Heart left ventricle (tissue), 13 donors: ENCODE results near the gene WBP11.

Source experiments
- POLR2A ChIP-seq, 2 donors: fragments of 450-650 bp; IDR thresholded peaks; one replicate each; pipeline ENCODE4 v1.6.1; 2017; ENCODE audit warnings: antibody characterized with exemption in 2 of 2, mild to moderate bottlenecking in 2 of 2, moderate library complexity in 2 of 2
- TF ChIP-seq, protein P1 (sequence below), 12 donors: fragments of 200-600 bp; sonication (generic) in 4 of 12; IDR thresholded peaks; one replicate each; pipeline versions ENCODE4 v1.5.0 to v1.8.0; 2018 to 2022; ENCODE audit warnings: antibody characterized with exemption in 12 of 12, mild to moderate bottlenecking in 5 of 12
- donor health status: ischemic (EF 13 %, LVEDD 7.1; RV severe dilation, severe dysfunction).
- donor health status: DM: no; HTN: yes; CAD: no.
- donor health status: DM: no; HTN: no; CAD: no.
- donor health status: ischemic (EF 25% LVEDD 6.9; RV normal size, moderate dysfunction).
- donor health status: ischemic (EF 25% LVEDD 5.7; RV mildly dilated, moderate dysfunction).
- donor health status: ischemic (EF 35%, LVEDD 5.7; RV mildly dilated, moderate dysfunction).
- donor health status: nonischemic (EF 11% LVEDD 7.7; RV severe dilation, severe dysfunction).
- donor health status: DM: yes; HTN: yes; CAD: no.
- donor health status: PGD.
- donor health status: ischemic (EF 29% LVEDD 5.4; RV normal size, mild dysfunction).
- donor health status: nonischemic (EF 23%, LVEDD 6.1; RV moderate dilation, normal function).

DNA sequence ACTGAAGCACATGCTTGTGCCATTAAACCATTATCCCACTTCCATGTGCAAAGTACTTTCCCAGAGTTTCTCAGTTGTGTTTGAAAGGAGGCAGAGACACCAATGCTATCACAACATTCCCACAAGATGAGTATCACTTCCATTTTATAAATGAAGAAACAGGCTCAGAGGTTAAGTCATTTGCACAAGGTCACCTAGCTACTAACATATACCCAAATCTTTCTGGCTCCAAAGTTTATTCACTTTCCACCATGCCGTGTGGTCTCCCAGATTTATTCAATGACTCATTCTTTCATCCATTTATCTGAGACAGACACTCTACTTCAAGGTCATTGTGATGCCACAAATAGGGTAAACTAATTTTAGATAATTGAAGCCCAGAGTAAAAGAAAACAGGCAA lies 30.7 kb upstream of the WBP11 start:
- TF ChIP-seq, protein P1, sequence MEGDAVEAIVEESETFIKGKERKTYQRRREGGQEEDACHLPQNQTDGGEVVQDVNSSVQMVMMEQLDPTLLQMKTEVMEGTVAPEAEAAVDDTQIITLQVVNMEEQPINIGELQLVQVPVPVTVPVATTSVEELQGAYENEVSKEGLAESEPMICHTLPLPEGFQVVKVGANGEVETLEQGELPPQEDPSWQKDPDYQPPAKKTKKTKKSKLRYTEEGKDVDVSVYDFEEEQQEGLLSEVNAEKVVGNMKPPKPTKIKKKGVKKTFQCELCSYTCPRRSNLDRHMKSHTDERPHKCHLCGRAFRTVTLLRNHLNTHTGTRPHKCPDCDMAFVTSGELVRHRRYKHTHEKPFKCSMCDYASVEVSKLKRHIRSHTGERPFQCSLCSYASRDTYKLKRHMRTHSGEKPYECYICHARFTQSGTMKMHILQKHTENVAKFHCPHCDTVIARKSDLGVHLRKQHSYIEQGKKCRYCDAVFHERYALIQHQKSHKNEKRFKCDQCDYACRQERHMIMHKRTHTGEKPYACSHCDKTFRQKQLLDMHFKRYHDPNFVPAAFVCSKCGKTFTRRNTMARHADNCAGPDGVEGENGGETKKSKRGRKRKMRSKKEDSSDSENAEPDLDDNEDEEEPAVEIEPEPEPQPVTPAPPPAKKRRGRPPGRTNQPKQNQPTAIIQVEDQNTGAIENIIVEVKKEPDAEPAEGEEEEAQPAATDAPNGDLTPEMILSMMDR (IDR thresholded peaks at IDR 0.05): no peak
- no peak for TF ChIP-seq POLR2A (IDR thresholded peaks at IDR 0.05)
